Measurements from ENCODE around the gene MAP3K5. TPM values are rescaled to one million over a fixed set of nuclear protein-coding genes. Genes with fewer than 3 reads are reported as not detected.

Gene MAP3K5
- total and polyA plus RNA-seq, 9 of the 15 experiments (the other 6 are each of a cell fraction or from before 2014, with no cell fraction given): 2.2 to 13.0 (median 9.9) TPM

GRCh38 chr6:136550330-136551071, 241.8 kb downstream of the MAP3K5 start, which contains the start of gene MAP7 (continued):
- TF ChIP-seq NR2C2 (CRISPR knock-in tag; IDR thresholded peaks at IDR 0.05) (no peak; the same call in 1 of the 2 replicates), NR2C2 (tag; IDR thresholded peaks at IDR 0.05) (peak; percentile 80), ETV5 (CRISPR knock-in tag; IDR thresholded peaks at IDR 0.05; ENCODE audit: low read depth) (peak; percentile 94), PTBP1 (IDR thresholded peaks at IDR 0.05; ENCODE audit: low read depth, low read length) (no peak), ELF2 (CRISPR knock-in tag; IDR thresholded peaks at IDR 0.05) (peak; percentile 79), CHD1 (IDR thresholded peaks at IDR 0.05; ENCODE audit: low read length) (no peak), PCBP2 (IDR thresholded peaks at IDR 0.05; ENCODE audit: low read depth, low read length, poor library complexity, severe bottlenecking) (no peak), MED1 (CRISPR knock-in tag; IDR thresholded peaks at IDR 0.05; ENCODE audit: borderline replicate concordance) (no peak), ZNF408 (CRISPR knock-in tag; IDR thresholded peaks at IDR 0.05; ENCODE audit: low read depth) (no peak), ZEB2 (IDR thresholded peaks at IDR 0.05) (peak; percentile 100), ZNF277 (CRISPR knock-in tag; IDR thresholded peaks at IDR 0.05; ENCODE audit: borderline replicate concordance) (no peak), KDM1A (IDR thresholded peaks at IDR 0.05) (no peak), ETS1 (conservative IDR thresholded peaks at IDR 0.05; ENCODE audit: control insufficient read depth, low read depth, low read length) (no peak), ZNF354B (CRISPR knock-in tag; IDR thresholded peaks at IDR 0.05) (no peak), CBX5 (IDR thresholded peaks at IDR 0.05; ENCODE audit: borderline replicate concordance, low read depth) (no peak), ZBTB33 (CRISPR knock-in tag; IDR thresholded peaks at IDR 0.05) (peak; percentile 69), MAFK (IDR thresholded peaks at IDR 0.05; ENCODE audit: low read length) (no peak), SRSF1 (IDR thresholded peaks at IDR 0.05; ENCODE audit: low read depth, low read length) (no peak), HBP1 (CRISPR knock-in tag; IDR thresholded peaks at IDR 0.05) (no peak), HMGN3 (IDR thresholded peaks at IDR 0.05; ENCODE audit: borderline replicate concordance, extremely low read depth, insufficient read length, low read depth, low read length) (peak; percentile 80), VEZF1 (CRISPR knock-in tag; IDR thresholded peaks at IDR 0.05) (peak; percentile 60)
